ENCODE results near the gene FAM83F.

The FAM83F gene

DNA sequence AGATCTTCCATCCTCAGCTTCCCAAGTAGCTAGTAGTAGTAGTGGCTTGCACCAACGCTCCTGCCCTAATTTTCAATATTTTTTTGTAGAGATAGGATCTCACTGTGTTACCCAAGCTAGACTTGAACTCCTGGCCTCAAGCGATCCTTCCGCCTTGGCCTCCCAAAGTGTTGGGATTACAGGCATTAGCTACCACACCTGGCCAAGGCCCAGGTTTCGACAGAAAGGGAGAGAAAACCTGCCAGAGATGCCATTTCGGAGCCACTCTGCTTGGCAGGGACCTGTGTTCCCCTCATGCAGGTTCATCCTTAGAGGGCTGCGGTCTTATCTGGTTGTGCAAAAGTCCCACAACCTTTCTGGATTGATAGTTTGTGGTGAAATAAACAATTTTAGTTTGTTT lies 41.4 kb downstream of the FAM83F start:
- DNase-seq (ENCODE audit: low read depth), result no peak

GRCh38 chr22:40036591-40037225 lies 42.0 kb downstream of the FAM83F start:
- peak; percentile 17 for DNase-seq (ENCODE audit: low read depth)

GRCh38 chr22:40037320-40037719 lies 42.6 kb downstream of the FAM83F start:
- DNase-seq (ENCODE audit: low read depth), result no peak

- DNase-seq (ENCODE audit: low read depth), result no peak
These were observed 44.8 kb downstream of the FAM83F start for GRCh38 chr22:40039482-40040115.

GRCh38 chr22:40040927-40041326 lies 46.2 kb downstream of the FAM83F start:
- no peak for DNase-seq (ENCODE audit: low read depth)

- no peak for DNase-seq (ENCODE audit: low read depth)
These were observed 46.8 kb downstream of the FAM83F start for GRCh38 chr22:40041366-40042137.

GRCh38 chr22:40042312-40042711 lies 47.6 kb downstream of the FAM83F start:
- DNase-seq (ENCODE audit: low read depth), result no peak

DNA sequence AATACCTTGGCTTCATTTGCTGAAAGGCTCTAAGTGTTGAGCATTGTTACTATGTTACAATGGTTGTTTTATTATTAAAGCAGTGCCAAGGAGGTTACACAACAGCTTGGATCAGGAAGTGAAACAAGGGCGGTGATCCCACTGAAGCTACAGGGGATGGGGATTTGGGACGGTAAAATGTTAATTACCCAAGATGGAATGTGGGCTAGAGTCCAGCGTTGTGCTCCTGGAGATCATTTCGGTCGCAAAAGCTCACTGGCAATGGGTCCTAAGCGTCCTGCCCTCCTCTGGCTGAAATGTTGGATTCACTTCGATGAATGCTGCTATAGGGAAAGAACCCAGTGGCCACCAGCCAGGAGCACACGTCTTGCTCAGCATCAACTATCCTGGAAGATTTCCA lies 48.3 kb downstream of the FAM83F start:
- DNase-seq (ENCODE audit: low read depth), result no peak

DNA sequence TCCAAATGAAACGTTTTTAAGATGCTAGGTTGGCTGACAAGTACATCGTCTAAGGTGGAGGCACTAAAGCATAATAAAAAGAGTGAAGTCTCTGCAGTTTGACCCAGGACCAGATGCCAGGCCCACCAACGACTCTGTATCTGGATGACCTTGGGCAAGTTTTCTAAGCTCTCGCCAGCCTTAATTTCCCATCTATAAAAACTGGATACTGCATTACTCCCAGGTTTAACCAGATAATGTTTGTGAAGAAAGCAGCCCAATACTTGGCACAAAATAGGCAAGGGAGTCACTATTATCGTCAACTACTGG lies 49.0 kb downstream of the FAM83F start:
- DNase-seq (ENCODE audit: low read depth), result no peak

- DNase-seq (ENCODE audit: low read depth), result peak; percentile 98
These were observed 49.5 kb downstream of the FAM83F start for GRCh38 chr22:40044102-40044869.

GRCh38 chr22:40044870-40045834 lies 50.4 kb downstream of the FAM83F start:
- peak; percentile 71 for DNase-seq (ENCODE audit: low read depth)

- DNase-seq (ENCODE audit: low read depth), result no peak
These were observed 51.4 kb downstream of the FAM83F start for GRCh38 chr22:40046126-40046525.

DNA sequence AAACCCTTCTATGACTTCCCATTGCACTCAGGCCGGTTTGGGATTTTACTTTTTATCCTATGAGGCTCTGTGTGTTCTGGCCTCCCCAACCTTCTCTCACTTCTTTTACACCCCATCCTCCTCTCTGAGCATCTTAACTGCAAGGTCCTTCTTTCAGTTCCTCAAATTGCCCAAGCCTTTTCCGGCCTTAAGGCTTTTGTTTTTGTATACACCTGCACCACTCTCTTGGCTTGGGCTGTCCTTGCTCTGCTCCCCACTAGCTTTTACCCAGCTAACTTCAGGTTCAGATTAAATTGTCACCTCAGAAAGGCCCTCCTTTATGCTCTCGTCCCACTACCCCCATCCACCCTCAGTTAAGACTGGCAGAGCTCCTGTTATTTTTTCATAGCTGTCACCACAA lies 55.5 kb downstream of the FAM83F start:
- no peak for DNase-seq (ENCODE audit: low read depth)

- no peak for DNase-seq (ENCODE audit: low read depth)
These were observed 56.6 kb downstream of the FAM83F start for GRCh38 chr22:40051322-40051721.

DNA sequence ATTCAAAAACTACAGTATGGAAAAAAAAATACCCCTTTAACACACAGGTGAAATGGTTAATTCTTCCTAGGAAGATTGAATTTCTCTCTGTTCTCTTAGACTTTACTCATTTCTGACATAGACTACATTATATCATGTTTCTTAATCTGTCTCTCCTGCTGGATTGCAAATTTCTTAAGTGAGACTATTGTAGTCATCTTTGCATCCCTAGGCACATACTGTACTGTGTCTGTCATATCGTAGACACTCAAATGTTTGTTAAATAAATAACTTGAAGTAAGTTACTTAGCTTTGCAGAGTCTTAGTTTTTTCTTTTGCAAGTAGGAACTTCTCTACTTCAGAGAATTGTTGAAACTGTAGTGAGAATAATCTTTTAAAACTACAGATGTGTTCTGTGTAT lies 58.7 kb downstream of the FAM83F start:
- DNase-seq (ENCODE audit: low read depth), result no peak

DNA sequence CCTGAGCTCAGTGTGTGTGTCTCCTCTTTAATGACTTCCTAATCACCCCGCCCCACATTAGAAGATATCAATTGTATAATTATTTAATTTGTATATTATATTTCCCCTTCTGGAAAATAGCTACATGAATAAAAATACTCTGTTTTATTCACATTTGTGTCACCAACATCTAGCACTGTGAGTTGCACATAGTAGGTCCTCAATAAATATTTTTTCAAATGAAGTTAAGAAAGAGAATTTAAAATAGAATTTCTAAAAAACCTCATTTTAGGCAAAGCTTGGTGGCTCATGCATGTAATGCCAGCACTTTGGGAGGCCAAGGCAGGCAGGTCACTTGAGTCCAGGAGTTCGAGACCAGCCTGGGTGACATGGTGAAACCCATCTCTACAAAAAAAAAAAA lies 59.7 kb downstream of the FAM83F start:
- DNase-seq (ENCODE audit: low read depth), result no peak

DNA sequence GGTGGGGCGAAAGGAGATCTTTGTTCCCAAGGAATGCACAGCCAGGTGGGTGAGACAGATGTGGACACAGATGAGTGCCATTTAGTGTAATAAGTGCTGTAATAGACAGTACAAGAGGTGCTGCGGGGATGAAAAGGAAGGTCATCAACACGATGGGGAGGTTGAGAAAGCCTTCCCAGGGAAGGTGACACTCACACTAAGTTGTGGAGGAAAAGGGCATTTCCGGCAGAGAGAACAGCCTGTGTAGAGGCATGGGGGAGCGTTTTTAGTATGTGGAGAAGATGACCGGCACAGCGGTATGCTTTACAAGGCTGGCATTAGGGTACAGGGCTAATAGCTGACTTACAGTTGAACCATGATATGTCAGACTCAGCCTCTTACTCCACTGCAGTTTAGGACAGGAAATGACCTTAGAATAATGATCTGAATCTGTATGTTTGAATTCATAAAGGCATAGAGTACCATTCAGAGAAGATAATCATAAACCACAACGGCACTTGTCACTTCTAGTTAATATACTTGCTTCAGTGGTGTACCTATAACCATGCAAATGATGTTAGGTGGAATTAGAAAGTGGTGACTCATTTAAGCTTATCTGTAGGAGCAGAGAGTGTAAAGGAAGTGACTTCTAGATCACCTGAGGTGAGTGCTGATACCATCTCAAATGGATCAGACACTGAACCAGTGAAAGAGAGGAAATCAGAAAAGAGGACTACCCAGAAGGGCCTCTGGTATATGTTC lies 60.6 kb downstream of the FAM83F start:
- no peak for DNase-seq (ENCODE audit: low read depth)

GRCh38 chr22:40056154-40056553 lies 61.4 kb downstream of the FAM83F start:
- no peak for DNase-seq (ENCODE audit: low read depth)

GRCh38 chr22:40056559-40056958 lies 61.8 kb downstream of the FAM83F start:
- no peak for DNase-seq (ENCODE audit: low read depth)

DNA sequence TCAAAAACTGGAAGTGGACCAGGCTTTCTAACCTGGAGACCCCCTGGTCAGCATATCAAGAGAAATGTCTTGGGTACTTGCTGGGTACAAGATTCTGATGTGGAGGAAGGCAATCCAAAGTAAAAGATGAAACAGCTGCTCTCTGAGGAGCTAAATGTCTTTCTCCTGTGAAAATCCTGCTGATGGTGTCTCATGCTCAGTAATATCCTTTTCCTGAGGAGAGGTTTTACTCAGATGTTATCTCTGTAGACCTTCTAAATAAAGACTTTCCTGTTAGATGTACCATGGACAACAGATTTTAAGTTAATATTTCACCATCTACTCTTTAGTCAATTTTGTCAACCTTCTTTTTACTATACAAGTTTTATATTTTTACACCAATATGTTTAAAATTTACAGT lies 62.9 kb downstream of the FAM83F start:
- DNase-seq (ENCODE audit: low read depth), result no peak

DNA sequence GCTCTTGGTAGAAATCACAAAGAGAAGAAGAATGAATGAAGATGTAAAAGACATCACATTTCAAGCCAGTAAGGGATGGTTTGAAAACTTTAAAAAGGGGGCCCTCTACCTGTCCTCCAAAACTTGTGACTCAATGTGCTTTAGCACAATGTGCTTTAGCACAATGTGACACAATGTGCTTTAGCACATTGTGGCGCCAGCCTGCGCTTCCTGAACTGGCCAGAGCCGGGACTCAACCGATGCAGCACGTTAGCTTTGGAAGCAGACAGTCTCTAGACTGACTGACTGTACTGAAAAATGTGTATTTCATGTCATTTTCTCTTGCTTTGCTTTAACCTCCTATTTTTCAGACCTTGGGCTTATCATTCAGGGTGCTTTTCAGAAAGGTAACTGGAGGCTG lies 63.5 kb downstream of the FAM83F start:
- no peak for DNase-seq (ENCODE audit: low read depth)
